Measurements from ENCODE around the gene MARCHF4. TPM values are rescaled to one million over a fixed set of nuclear protein-coding genes. Genes with fewer than 3 reads are reported as not detected.

MARCHF4 gene
- total RNA-seq, 2 donors from 2014 or later, result 0.14 TPM; not detected in 1

DNA sequence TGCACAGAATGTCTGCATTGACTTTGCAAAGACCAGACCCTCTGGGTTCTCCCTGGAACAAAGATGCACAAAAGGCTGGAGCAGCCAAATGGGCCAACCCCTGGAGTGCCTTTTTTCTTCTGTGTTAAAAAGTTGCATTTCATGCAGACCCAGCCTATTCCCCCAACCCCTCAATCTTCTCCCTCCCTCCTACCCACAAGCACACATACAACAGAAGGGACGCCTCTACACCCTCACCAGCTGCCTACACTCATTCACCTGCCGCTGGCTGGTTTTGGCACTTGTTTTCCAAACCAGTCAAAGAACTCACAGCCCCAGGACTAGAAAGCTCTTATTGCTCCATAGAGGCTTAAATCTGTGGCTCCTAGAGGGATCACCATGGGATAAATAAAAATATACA, 16.6 kb downstream of the MARCHF4 start:
- DNase-seq (ENCODE audit: low spot score) (no peak), ATAC-seq (ENCODE audit: insufficient number of reproducible peaks, low FRiP score, low read depth) (no peak)
- Histone ChIP-seq H3K27me3 (replicated peaks; ENCODE audit: insufficient read depth) (no peaks in the 10 kb centered on the region), H3K36me3 (no peaks in the 10 kb centered on the region), H3K4me3 (no peak overlapping the region), H3K27ac (no peak overlapping the region), H3K9me3 (no peaks in the 10 kb centered on the region), H3K4me1 (ENCODE audit: control insufficient read depth in 1 of 2, low read depth in 2 of 2) (no peaks in the 10 kb centered on the region)
- TF ChIP-seq, protein P1, sequence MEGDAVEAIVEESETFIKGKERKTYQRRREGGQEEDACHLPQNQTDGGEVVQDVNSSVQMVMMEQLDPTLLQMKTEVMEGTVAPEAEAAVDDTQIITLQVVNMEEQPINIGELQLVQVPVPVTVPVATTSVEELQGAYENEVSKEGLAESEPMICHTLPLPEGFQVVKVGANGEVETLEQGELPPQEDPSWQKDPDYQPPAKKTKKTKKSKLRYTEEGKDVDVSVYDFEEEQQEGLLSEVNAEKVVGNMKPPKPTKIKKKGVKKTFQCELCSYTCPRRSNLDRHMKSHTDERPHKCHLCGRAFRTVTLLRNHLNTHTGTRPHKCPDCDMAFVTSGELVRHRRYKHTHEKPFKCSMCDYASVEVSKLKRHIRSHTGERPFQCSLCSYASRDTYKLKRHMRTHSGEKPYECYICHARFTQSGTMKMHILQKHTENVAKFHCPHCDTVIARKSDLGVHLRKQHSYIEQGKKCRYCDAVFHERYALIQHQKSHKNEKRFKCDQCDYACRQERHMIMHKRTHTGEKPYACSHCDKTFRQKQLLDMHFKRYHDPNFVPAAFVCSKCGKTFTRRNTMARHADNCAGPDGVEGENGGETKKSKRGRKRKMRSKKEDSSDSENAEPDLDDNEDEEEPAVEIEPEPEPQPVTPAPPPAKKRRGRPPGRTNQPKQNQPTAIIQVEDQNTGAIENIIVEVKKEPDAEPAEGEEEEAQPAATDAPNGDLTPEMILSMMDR (IDR thresholded peaks at IDR 0.05), result no peak

DNA sequence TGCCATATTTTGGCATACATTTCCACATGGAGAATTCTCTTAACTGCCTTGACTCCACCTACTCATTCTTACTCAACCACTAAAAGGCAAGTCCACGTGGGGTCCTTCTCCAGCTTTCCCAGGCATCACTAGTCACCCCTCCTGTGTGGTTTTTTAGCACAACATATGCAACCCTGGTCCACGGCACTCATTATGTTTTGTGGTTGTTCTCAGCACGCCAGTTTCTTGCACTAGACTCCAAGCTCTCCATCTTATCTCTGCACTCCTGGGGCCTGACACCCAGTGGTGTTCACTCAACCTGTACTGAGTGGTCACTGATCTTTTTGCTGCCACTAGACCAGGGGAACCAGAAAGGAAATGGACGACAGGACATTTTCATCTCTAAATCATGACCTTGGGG, 18.0 kb downstream of the MARCHF4 start:
- ATAC-seq (ENCODE audit: insufficient number of reproducible peaks, low FRiP score, low read depth) (no peak), DNase-seq (ENCODE audit: low spot score) (no peak)
- TF ChIP-seq, protein P1 (IDR thresholded peaks at IDR 0.05), result no peak
- no peaks in the 10 kb centered on the region for H3K27me3 ChIP-seq (replicated peaks; ENCODE audit: insufficient read depth)
- H3K9me3 ChIP-seq, result no peaks in the 10 kb centered on the region
- no peaks in the 10 kb centered on the region for H3K4me1 ChIP-seq (ENCODE audit: control insufficient read depth in 1 of 2, low read depth in 2 of 2)
- no peak overlapping the region for H3K4me3 ChIP-seq
- no peaks in the 10 kb centered on the region for H3K36me3 ChIP-seq
- H3K27ac ChIP-seq, result no peak overlapping the region

DNA sequence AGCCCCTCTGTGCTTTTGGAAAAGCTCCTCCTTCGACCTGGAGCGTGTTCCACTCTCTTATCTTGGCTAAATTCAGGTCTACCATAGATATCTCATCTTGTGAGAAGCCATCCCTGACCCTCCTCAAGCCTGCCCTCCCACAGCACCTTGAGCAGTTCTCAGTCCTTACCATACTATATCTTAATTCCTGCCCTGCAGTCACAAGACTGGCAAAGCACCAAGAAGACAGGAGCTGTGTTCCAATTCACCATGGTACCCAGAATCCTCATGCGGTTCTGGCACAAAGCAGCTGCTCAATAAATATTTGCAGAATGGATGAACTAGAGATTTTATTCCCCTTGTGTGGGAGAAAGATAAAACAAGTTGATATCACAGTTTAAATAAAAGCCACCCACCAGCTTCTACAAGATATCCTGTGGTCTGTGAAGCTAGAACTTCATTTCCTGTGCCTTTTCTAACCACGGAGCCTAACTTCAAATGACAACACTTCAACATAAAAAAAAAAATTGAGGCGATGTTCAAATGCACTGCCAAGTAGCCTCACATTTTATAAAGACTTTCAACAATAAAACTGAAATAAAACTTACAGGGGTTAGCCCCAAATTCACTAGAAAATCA, 19.5 kb downstream of the MARCHF4 start:
- Histone ChIP-seq H3K9me3 (no peaks in the 10 kb centered on the region), H3K36me3 (no peaks in the 10 kb centered on the region), H3K4me1 (ENCODE audit: control insufficient read depth in 1 of 2, low read depth in 2 of 2) (no peaks in the 10 kb centered on the region), H3K27me3 (replicated peaks; ENCODE audit: insufficient read depth) (no peaks in the 10 kb centered on the region), H3K27ac (no peak overlapping the region), H3K4me3 (no peak overlapping the region)
- no peak for DNase-seq (ENCODE audit: low spot score)
- TF ChIP-seq, protein P1 (IDR thresholded peaks at IDR 0.05), result no peak
- no peak for ATAC-seq (ENCODE audit: insufficient number of reproducible peaks, low FRiP score, low read depth)

DNA sequence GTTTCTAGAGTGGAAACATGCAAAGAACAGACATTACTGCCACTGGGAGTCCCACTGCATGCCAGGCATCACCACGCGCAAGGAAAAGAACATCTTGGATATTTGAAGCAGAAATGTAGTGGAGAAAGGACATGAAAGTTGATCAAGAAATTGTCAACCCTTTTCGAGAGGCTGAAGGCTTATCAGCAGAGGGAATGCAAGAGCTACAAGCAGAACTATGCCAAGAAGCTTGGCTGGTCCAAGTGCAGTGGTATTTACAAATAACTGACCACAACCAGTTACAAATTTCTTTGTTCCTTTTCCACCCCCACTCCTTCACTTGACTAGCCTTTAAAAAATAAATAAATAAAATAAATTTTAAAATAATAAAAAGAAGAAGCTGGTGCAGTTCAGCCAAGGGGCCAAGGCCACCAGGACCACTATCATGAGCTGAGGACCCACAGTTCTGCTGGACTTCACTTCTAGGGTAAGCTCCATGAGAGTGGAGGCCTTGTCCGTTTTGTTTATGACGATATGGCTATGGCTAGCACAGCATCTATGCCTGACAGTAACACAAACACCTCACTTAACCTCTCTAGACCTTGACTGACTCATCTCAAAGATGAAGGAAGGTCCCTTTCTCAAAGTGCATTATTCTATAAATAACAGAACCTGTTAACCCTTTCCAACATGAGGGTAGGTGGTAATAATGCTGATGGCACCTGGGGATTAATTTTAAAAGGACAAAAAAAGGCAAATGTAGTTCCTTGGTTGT, 20.9 kb downstream of the MARCHF4 start:
- Histone ChIP-seq H3K27ac (no peak overlapping the region), H3K4me1 (ENCODE audit: control insufficient read depth in 1 of 2, low read depth in 2 of 2) (no peaks in the 10 kb centered on the region), H3K4me3 (no peak overlapping the region), H3K36me3 (no peaks in the 10 kb centered on the region), H3K9me3 (no peaks in the 10 kb centered on the region), H3K27me3 (replicated peaks; ENCODE audit: insufficient read depth) (no peaks in the 10 kb centered on the region)
- no peak for ATAC-seq (ENCODE audit: insufficient number of reproducible peaks, low FRiP score, low read depth)
- DNase-seq (ENCODE audit: low spot score), result no peak
- TF ChIP-seq, protein P1 (IDR thresholded peaks at IDR 0.05), result no peak

DNA sequence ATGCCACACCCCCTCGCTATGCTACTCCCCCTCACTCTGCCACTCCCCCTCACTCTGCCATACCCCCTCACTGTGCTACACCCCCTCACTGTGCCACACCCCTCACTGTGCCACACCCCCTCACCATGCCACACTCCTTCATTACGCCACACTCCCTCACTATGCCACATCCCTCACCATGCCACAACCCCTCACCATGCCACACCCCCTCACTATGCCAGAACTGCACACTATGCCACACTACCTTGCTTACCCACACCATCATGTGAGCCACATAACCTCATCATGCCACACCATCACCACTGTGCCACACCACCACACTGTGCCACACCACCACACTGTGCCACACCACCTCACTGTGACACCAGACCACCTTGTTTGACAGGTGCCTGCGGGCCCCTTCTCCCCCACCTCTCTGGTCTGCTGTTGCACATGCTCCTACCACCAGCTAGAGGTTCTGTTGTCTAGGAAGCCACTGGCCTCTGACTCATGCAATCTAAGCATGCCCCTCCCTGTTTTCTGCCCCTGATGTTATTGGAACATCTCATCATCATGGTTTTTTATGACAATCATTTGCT, 22.0 kb downstream of the MARCHF4 start:
- TF ChIP-seq, protein P1 (IDR thresholded peaks at IDR 0.05), result no peak
- DNase-seq (ENCODE audit: low spot score) (no peak), ATAC-seq (ENCODE audit: insufficient number of reproducible peaks, low FRiP score, low read depth) (no peak)
- Histone ChIP-seq H3K27ac (no peak overlapping the region), H3K4me1 (ENCODE audit: control insufficient read depth in 1 of 2, low read depth in 2 of 2) (no peaks in the 10 kb centered on the region), H3K9me3 (no peaks in the 10 kb centered on the region), H3K27me3 (replicated peaks; ENCODE audit: insufficient read depth) (no peaks in the 10 kb centered on the region), H3K36me3 (no peaks in the 10 kb centered on the region), H3K4me3 (no peak overlapping the region)

Measured in thoracic aorta (tissue), 2 donors.